EH (cell line): ENCODE results near the gene ADORA3.
"Not testable (repeated sequence)": the region's sequence is repeated elsewhere in the genome, so short reads cannot be mapped to it uniquely, and the experiment has no call there.

Experiments used
- DNase-seq: peaks from one replicate; pipeline ENCODE4 v3.0.0-alpha.2; 2015; ENCODE audit warnings: low read depth

ADORA3 gene

DNA sequence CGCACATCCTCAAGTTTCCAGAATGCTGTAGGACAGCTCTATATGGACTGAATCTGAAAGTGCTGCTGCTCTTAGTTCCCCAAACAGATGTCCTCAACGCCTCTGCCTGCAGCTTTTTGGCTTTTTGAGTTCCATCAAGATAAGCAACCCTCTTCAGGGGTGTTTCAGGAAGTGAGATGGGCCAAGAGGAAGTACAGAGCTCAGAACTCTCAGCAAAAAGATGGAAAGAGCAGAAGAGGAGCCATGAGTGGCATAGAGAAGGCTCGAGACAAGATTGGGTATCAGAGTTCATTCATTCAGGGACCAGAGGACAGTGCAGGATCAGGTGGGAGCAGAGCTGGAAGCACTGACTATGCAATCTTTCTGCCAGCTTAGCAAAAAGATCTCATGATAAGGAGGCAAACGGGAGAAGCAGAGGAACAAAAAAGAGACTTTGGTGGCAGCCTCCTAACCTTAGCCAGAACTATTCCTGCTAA lies at the start of gene ADORA3, which contains the start of gene TMIGD3:
Gene ADORA3 (minus strand): TSS at position 49 of the 476 bp plus-strand sequence. CDS start 279 bp downstream, outside the sequence.
Gene TMIGD3 (minus strand): TSS at position 49 of the 476 bp plus-strand sequence. CDS start 279 bp downstream, outside the sequence.
- no peak for DNase-seq

DNA sequence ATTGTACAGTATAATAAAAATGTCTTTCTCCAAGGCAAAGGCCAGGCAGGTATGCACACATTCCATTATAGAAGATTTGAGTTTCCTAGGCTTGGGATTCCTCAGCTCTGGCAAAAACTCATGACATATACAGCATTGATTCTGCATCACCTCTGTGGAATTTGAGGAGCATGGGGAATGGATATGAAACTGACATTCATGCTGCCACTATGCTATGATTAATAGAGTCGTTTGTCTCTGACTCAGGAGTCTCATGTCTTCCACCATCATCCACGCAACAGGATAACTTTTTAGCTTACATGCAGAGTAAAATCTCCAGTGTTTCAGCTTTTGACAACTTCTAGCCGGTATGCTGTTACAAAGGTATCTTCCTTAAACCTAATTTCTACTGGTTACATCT lies 49.8 kb upstream of the ADORA3 start:
- DNase-seq: peak; percentile 95

DNA sequence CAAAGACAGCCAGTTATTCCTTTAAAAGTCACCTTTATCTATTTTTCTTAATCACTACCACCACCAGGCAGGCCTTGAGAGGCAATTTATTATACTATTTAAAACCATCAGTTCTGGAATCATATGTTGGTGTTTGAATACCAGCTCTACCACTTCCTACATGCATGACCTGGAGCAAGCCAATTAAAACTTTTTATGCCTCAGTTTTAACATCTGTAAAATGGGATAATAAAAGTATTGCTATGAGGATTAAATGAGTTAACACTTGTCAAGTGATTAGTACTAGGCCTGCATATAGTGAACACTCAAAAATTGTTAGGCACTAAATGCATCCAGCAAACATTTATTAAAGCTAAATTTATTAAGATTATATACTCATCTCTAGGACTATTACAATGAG lies 49.2 kb upstream of the ADORA3 start:
- DNase-seq: no peak

DNA sequence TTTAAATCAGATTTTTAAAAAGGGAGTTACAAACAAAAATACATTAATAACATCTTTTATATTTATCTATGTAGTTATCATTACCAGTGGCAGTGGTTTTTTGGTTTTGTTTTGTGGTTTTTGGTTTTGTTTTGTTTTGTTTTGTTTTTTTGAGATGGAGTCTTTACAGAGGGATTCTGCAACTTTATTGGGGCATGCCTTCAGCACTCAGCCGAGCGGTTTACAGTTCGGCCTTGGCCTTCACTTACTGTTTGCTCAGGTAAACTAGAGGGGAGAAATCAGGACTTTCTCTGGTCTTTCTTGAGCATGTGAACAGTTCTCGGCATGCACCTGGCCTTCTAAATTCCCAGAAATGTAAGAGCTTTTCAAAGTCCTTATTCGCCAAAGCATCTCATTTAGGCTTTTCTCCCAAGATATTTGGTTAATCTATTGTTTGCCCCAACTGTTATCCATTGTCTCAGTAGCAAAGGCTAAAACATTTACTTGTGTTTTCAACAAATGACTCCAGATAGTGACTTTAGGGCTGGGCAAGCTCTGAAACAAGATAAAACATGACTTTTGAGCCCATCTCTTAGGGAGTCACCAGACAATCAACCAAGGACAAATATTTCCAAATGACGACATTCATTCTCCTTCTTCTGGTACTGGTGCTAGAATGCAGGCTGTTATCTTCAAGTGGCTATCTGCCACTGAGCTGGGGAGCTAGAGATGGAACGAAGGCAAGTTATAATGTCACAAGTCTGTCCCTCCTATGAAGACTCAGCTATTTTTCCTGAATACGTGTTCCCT lies 48.4 kb upstream of the ADORA3 start:
- no peak for DNase-seq

DNA sequence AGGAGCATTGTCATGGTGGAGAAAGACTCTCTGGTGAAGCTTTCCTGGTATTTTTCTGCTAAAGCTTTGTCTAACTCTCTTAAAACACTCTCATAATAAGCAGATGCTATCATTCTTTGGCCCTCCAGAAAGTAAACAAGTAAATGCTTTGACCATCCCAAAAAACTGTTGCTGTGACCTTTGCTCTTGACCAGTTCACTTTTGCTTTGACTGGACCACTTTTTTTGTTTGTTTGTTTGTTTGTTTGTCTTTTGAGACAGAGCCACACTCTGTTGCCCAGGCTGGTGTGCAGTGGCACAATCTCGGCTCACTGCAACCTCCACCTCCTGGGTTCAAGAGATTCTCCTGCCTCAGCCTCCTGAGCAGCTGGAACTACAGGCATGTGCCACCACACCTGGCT lies 44.4 kb upstream of the ADORA3 start:
- not testable (repeated sequence) for DNase-seq

DNA sequence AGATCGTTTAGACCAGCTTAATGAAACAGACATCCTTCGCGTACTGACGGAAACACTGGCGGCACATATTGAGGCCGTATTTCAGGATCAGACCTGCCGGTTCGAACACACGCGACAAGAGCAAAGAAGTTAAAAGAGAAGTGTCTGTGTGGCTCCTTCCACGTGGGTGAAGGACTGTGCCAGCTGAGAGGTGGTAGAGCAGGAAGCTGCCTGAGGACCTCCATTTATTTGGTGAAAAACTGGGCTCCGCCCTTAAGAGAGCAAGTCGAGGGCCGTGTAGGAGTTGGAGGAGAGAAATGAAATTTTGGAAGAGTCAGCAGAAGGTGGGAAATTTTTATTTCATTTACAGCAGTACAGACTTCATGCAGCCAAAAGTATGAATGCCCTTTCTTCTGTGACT lies 38.8 kb upstream of the ADORA3 start:
- DNase-seq: peak; percentile 18

DNA sequence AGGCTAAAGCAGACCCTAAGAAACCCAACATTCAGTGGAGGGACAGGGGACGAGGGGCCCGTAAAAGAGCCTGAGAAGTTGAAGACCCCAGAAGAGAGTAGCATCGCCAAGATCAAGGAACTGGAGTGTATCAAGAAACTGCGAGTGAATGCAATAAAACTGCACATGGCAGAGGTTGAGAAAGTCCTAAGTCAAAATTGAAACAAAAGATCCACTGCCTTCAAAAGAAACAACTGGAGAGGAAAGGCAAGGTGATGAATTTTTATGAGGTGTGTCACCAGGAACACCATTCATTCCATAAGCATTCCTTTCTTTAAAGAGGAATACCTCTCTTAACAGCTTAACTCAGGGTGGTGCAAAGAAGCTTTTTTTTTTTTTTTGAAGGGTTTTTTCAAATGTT lies 38.3 kb upstream of the ADORA3 start:
- peak; percentile 66 for DNase-seq

DNA sequence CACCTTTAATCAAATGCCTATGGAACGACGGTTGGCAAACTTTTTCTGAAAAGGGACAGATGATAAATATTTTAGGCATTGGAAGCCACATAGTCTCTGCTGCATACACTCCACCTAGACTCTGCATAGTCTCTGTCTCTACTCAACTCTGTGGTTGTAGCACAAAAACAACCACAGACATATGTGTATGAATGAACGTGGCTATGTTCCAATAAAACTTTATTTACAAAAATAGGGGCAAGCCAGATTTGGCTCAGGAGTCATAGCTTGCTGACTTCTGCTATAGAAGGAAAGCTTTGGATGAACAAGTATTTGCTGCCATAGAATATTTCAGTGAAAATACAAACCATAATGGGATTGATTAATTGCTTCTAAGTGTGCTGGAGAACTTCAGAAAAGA lies 37.5 kb upstream of the ADORA3 start:
- no peak for DNase-seq

DNA sequence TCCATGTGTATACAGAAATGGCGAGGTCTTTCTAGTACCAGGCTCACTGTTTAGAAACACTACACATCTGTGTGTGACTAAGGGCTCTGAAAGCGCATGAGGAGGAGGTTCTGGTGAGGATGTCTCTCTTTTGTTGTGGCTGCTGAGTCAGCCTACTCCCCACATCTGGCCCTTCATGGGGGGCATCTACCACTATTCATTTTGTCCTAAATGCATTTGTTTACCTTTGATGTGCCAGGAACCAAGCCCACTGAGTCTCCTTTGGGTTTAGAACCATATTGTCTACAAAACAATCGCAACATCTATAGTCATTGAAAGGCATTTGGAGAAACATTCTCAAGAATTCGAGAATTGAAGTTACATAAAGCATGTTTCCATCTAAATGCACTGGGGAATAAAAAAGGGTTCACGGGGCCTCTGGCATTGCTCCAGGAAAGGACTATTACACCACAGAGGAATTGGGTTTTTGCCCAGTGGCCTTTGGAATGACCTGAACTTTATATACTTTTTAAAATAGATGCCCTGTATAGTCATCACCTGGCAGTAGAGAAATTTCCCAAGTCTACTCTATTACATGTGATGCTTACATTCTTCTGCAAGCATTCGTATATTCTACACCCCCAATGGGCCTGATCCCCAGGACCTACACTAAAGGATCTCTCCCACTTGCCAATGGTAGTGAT lies 35.1 kb upstream of the ADORA3 start:
- peak; percentile 65 for DNase-seq

DNA sequence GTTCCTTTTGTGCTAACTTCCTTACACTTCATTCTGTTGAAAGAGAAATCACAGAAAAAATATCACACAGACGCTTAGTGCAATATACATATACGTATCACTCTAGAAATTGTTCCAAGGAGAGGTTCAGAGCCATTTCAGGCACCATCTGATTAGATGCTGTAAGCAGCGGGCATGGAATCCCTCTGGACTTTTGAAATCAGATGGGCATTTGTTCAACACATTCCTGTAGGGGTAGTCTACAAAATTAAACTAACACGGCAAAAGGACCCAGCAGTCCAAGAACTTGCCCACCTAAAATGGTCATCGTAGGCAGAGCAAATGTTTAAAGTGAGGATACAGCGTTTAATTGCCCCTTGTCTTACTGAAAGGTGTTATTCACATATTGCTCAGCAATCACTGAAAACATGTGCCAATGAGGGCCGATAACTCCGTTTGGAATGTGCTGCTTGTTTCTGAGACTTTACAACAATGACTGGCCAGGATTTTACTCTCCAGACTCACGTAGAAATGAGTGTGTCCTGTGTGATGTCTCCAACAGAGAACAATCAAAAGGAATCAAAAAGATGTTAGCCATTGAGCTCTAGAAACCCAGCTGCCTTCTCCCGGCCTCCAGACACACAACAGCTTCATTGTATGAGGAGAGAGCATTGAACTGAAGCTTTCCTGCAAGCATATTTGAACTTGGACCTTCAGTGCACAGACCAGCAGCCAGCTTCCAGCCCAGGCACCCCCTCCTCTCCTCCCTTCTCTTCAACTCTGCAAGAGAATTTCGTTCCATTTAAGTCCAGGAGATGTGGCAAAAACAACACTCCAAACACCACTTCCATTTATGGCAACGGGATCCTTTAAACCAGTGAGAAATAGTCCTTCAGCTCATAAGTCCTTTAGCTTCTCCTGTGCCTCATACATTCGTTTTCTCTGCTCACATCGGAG lies 32.1 kb upstream of the ADORA3 start:
- peak; percentile 44 for DNase-seq

DNA sequence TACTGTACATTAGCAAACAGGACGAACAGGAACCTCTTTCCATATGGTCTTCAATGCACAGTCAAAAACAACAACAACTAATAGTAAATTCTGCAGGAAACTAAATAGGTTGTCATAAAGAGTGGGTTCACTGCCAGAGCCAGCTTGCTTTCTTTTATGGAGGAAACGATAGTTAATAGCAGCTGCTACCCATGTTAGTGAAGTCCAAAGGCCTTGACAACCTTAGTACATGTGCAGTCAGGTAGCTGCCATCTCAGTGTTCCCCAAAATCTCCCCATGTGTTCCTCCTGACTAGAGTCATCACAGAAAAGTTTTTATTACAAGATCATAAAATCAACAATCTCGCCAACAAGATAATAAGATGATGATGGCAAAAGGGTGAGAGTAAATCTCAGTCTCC lies 16.6 kb upstream of the ADORA3 start:
- DNase-seq: no peak

DNA sequence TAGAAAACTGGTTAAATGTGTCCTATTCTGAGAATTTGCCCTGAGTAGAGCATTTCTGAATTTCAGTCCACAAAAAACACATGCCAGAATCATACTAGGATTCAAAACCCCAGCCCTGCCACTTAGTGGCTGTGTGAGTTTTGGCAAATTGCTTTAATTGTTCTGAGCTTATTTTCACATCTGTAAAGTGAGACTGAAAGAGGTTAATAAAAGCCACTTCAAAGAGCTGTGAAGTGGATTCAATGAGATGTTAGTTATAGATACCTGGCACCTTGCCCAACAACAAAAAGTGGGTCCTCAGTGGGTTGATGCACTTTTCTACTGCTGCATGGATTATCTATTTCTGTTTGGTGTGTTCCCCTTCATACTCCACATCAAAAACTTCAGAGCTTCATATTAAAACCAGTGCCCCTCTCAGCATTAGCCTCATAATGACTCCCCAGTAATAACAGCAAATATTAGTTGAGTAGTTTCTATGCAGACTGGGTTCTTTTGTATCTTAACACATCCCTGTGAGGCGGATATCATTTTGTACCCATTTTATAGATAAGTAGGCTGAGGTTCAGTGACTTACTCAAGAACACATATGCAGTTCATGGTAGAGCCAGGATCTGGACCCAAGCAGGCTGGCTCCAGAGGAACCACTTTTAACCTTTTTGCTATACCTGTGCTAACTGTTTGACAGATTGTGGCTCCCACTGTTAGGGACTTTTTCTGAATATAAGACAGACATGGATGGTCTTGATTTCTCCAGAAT lies 14.2 kb upstream of the ADORA3 start:
- no peak for DNase-seq

DNA sequence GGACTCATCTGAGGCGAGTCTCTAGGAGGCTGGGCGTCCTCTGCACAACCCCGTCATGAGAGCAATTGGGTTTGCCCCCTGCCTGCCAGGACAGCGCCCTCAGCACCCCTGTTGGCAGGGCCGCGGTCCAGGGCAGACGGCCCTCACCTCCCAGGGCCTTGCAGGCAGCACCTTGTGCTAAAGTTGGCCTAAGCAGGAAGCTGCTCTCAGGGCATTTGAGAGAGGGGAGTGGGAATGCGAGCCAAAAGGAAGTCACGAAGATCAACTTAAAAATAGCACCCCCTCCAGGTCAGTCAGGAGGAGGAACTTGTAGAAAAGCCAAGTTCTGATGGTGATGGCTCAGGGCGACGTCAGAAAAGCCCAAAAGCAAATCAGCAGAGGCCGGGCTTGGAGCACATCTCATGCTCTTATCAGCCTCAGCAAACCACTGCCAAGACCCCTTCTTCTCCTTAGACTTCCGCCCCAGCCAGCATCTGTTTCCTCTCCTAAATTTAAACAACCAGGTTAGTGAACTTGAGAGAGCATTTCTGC lies 12.6 kb upstream of the ADORA3 start:
- DNase-seq: peak; percentile 68

DNA sequence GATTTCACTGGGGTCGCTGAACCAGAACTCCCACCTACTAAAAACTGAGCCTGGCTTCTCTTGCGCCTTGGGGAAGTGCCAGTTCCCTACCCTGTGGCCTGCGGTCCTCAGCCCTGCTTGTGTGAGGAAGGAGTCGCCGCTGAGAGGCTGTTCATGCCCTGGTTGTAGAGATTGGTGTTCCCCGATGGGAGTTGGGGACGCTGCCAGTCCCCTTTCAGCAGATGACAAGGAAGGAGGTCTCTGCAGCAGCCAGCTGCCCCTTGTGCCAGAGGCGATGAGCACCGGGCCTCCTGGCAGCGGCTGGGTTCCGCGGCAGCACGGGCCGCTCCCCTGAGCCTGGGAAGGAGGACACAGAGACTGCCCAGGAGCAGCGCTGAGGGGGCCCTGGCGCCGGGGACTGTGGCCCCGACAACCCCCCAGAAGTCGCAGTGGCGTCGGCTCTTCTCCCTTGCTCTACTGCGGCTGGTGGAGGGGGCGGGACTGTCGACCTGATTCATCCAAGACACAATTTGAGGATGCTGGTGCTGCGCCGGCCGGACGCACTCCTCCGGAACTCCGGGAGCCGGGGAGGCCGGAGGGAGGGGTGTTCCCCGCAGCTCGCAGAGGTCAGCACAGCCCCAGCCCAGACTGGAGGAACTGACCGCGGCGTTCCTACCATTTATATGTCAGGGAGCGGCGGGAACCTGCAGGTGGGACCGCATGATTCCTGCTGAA lies 12.0 kb upstream of the ADORA3 start:
- peak; percentile 73 for DNase-seq

DNA sequence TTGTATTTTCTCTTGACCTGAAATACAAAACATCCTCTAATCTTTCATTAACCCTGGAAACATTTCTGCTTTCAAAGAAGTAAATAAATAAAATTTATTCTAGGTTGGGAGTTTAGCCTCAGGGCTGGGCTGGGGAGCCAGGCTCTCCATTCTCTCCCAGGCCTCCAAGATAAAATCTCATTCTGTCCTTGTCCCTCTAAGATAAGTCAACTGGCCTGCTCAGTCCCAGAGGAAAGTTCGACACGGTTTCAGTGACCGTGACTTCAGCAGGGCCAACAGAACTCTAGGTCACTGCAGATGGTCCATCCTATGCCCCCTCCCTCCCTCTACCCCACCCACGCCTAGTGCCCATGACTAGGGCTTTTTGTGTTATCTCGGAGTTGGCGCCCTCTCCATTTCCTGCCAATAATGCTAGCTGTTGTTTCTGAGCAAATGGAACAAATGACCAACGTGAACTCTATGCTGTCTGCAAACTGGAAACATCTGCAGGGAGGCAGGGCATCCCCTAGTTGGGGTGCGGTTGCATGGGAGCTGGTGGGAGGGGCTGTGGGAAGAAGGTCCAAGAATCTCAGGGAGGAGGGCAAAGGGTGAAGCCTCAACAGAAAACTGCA lies 10.1 kb upstream of the ADORA3 start:
- DNase-seq: no peak

DNA sequence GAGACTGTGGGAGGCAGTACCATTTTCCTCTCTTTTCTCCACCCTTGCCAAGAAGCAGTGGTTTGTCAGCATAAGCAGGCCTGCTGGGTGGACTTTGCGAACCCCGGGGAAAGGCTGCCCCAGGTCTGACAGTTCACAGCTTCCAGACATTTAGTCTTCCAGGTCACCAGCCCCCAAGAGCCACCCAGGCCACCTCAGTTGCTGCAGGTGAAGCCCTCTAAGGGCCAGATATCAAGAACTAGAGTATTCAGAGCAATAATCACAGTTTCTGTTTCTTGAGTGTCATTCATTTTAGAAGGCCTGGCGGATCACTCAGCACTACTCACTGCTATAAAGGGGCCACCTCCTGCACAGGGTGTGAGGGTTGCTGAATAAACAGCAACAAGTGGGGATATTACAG lies 9.5 kb upstream of the ADORA3 start:
- no peak for DNase-seq

DNA sequence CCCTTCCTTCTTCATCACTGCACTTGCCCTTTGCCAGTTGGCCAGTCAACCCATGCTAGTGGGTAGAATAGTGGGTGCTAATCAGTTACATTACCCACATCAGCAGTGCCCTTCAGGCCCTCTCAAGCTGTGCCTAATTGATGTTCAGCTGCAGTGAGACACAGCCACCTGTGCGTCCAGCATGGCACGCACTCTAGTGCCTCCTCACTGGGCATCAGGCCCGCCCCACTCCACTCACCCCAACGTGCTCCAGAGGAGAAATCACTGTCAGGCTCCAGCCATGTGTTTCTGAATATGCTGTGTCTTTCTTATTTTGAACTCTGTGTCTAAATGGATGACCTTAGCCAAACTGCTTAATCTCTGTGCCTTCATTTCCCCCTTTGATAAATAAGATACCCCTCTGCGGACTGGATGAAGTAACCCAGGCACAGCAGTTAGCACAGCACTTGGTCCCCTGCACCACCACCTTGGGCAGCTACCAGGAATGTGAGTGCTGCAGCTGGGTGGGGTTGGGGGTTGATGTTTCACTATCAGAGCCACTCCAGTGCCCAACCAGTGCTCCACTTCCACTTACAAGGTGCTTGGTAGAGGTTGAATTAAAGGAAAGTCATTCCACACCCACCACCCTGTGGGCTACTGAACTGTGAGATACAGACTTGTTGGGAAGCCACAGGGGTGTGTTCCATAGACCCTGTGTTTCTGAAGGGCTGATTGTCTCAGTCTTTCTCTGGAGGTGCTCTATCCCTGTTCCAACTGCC lies 8.9 kb upstream of the ADORA3 start:
- no peak for DNase-seq

DNA sequence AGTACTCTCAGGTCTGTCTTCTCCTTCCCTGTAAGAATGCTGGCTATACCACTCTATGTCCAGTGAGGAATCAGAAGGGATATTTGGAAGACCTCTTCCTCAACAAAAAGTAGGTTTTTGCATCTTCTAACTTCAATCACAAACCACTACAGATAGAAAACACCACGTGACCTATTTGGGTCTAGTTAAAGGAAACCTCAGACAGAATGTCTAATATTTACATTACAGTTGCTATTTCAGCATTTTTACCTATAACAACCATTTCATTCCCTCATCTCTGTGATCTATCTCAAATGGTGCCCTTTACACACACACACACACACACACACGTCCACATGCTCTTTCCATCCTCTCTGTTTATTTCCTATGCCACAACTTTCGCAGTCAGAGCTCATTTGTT lies 7.9 kb upstream of the ADORA3 start:
- DNase-seq: no peak

DNA sequence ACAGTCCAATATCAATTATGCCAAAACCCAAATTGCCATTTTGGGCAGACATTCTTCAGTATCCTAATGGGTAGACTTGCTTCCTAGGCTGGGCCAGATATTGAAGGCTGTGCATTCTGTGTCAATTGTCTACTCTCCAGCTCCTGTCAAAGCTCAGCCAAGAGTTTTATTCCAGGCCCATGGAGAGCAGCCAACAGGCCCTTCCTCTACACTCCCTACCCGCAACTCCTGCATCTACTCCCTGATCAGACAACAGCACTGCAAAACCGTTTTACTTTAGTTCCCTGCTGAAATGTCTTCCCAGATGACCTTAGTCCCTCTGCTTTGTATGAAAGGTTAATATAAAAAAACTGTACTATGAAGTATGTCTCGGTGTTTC lies 6.6 kb upstream of the ADORA3 start:
- DNase-seq: no peak
